ENCODE results near the gene MUC21. TPM values are rescaled to one million over a fixed set of nuclear protein-coding genes. Genes with fewer than 3 reads are reported as not detected.

The MUC21 gene
- total RNA-seq, 6 experiments from 2014 or later, result 0.11 TPM; not detected in 5

- H3K4me1 ChIP-seq, result no peaks in the 10 kb centered on the region
- H3K36me3 ChIP-seq, result no peaks in the 10 kb centered on the region
- H3K27me3 ChIP-seq, result no peaks in the 10 kb centered on the region
- H3K4me3 ChIP-seq, result no peak overlapping the region
- intact Hi-C loops (cut with DNase I), result no loop called here
- no peak for TF ChIP-seq POLR2A (IDR thresholded peaks at IDR 0.05)
- TF ChIP-seq, protein P1, sequence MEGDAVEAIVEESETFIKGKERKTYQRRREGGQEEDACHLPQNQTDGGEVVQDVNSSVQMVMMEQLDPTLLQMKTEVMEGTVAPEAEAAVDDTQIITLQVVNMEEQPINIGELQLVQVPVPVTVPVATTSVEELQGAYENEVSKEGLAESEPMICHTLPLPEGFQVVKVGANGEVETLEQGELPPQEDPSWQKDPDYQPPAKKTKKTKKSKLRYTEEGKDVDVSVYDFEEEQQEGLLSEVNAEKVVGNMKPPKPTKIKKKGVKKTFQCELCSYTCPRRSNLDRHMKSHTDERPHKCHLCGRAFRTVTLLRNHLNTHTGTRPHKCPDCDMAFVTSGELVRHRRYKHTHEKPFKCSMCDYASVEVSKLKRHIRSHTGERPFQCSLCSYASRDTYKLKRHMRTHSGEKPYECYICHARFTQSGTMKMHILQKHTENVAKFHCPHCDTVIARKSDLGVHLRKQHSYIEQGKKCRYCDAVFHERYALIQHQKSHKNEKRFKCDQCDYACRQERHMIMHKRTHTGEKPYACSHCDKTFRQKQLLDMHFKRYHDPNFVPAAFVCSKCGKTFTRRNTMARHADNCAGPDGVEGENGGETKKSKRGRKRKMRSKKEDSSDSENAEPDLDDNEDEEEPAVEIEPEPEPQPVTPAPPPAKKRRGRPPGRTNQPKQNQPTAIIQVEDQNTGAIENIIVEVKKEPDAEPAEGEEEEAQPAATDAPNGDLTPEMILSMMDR (IDR thresholded peaks at IDR 0.05), result no peak
- 15% methylated on average over 2 of the region's 3 CpGs for WGBS (ENCODE audit: insufficient coverage, low coverage, low lambda C conversion rate, missing lambda C conversion rate)
- no peak for DNase-seq
- no peak overlapping the region for H3K27ac ChIP-seq
- no peaks in the 10 kb centered on the region for H3K9me3 ChIP-seq
- ATAC-seq, result no peak
Measured at GRCh38 chr6:31037682-31038081, 54.2 kb downstream of the MUC21 start.

DNA sequence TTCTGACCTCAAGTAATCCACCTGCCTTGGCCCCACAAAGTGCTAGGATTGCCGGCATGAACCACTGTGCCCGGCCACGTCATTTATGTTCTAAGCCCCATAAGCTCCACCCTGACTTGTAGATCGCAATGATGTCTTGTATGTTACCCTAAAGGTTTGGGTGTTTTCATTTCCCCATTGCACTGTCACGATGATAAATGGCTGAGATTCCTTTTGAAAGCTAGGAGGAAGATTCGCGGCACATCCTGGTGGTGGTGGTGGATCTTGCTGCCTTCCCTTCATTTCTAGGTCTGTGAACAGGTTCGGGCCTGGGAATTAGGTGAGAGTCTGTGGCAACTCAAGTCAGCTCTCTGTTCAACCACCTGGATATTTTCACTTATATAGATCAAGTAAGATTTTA lies 55.0 kb downstream of the MUC21 start:
- ATAC-seq (no peak), DNase-seq (no peak)
- intact Hi-C loops (cut with DNase I), result no loop called here
- no peak overlapping the region for H3K4me3 ChIP-seq
- 85% methylated on average over 8 of the region's 8 CpGs for WGBS (ENCODE audit: insufficient coverage, low coverage, low lambda C conversion rate, missing lambda C conversion rate)
- no peak overlapping the region for H3K27ac ChIP-seq
- H3K4me1 ChIP-seq, result no peaks in the 10 kb centered on the region
- no peaks in the 10 kb centered on the region for H3K27me3 ChIP-seq
- no peak for TF ChIP-seq POLR2A (IDR thresholded peaks at IDR 0.05)
- TF ChIP-seq, protein P1 (IDR thresholded peaks at IDR 0.05), result no peak
- H3K9me3 ChIP-seq, result no peaks in the 10 kb centered on the region
- H3K36me3 ChIP-seq, result no peaks in the 10 kb centered on the region

Other genes starting within 250 kb of the MUC21 start
- 10 to 100 TPM; 37.1 to 92.2 (median 73.5) TPM for gene FLOT1, start 241.0 kb upstream of the MUC21 start, total RNA-seq
- 10 to 100 TPM in 3 of 6 experiments, 1 to 10 TPM in 3; 2.8 to 72.3 (median 24.5) TPM for gene IER3, start 239.2 kb upstream of the MUC21 start, total RNA-seq
- gene DDR1, start 99.2 kb upstream of the MUC21 start, total RNA-seq, result 1 to 10 TPM; 3.2 to 9.9 (median 5.0) TPM
- gene GTF2H4, start 75.5 kb upstream of the MUC21 start, total RNA-seq, result 10 to 100 TPM in 4 of 6 experiments, 1 to 10 TPM in 2; 3.6 to 21.1 (median 17.3) TPM
- 10 to 100 TPM; 21.5 to 36.1 (median 25.9) TPM for gene VARS2, start 69.5 kb upstream of the MUC21 start, total RNA-seq
- gene SFTA2, start 51.5 kb upstream of the MUC21 start, total RNA-seq, result not detected
- gene MUCL3, start 42.7 kb upstream of the MUC21 start, total RNA-seq, result not detected
- not detected for gene MUC22, start 26.8 kb downstream of the MUC21 start, total RNA-seq
- gene C6orf15, start 128.9 kb downstream of the MUC21 start, total RNA-seq, result not detected
- under 1 TPM in 2 of 6 experiments, not detected in 4; 0.07 to 0.42 TPM for gene PSORS1C1, start 131.1 kb downstream of the MUC21 start, total RNA-seq
- gene CDSN, start 136.7 kb downstream of the MUC21 start, total RNA-seq, result not detected
- not detected for gene PSORS1C2, start 155.3 kb downstream of the MUC21 start, total RNA-seq
- 1 to 10 TPM; 6.0 to 9.1 (median 8.0) TPM for gene CCHCR1, start 174.1 kb downstream of the MUC21 start, total RNA-seq
- 1 to 10 TPM in 4 of 6 experiments, under 1 TPM in 2; 0.42 to 4.4 (median 1.3) TPM for gene TCF19, start 174.9 kb downstream of the MUC21 start, total RNA-seq
- 1 to 10 TPM in 5 of 6 experiments, under 1 TPM in 1; 0.71 to 3.8 (median 2.6) TPM for gene POU5F1, start 187.0 kb downstream of the MUC21 start, total RNA-seq